ENCODE measurements around the gene GPRC5A. TPM values are rescaled to one million over a fixed set of nuclear protein-coding genes. Genes with fewer than 3 reads are reported as not detected.

Gene GPRC5A
- total and polyA plus RNA-seq, 8 donors, result 0.58 to 112 (median 23.9) TPM

DNA sequence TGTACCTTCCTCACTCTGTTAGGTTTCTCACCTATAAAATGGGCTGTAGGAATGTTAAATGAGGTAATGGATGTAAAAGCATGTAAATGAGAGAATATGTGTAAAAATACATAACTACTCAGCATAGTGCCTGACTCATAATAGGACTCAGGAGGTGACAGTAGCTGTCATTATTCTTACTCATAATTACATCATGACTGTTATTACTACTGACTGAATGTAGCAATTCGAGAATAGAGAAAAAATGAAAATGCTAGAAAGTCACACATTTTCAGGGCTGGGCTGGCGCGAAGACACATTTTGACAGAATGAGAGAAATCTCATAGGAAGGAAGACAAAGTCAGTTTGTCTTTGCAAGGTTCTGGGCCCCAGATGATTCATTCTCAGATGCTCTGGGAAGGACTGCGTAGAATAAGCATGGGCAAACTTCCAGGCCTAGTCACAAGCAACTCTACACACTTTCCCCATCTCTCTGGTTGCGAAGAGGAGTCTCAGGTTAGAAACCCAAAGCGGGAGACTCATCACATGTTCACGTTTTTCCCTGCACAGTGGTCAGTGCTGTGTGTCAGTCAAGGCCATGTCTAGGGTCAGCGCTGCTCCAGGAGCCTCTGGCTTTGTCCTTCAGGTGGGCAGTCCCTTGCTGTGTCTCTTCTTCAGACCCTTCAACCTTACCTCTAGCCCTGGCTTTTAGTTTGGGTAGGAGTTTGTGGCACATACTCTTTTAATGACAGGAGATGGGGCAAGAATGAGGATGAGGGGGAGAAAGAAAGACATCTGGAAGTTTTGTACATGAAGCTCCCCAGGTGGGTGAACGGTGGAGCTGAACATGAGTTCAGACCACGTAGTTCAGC, 8.4 kb downstream of the GPRC5A start:
- Histone ChIP-seq H3K4me3 (no peak overlapping the region), H3K36me3 (no peaks in the 10 kb centered on the region), H3K4me1 (peaks cover 0 to 76% (median 18%) of the 10 kb centered on the region in 4 donors), H3K27ac (peak overlapping the region in 4 of 5 donors; percentile 44 to 75 (median 60)), H3K9me3 (no peaks in the 10 kb centered on the region), H3K27me3 (no peaks in the 10 kb centered on the region)
- DNase-seq, result no peak
- no peak for TF ChIP-seq POLR2AphosphoS5 (IDR thresholded peaks at IDR 0.05)
- no peak for TF ChIP-seq EP300 (IDR thresholded peaks at IDR 0.05)
- no peak for TF ChIP-seq CTCF (IDR thresholded peaks at IDR 0.05)
- TF ChIP-seq POLR2A (IDR thresholded peaks at IDR 0.05), result no peak
- WGBS, 5 donors, result 65 to 82% (median 78%) methylated on average over 10 of the region's 10 CpGs
- intact Hi-C loops (cut with DNase I; ENCODE audit: low total_unique reads), result no loop called here

DNA sequence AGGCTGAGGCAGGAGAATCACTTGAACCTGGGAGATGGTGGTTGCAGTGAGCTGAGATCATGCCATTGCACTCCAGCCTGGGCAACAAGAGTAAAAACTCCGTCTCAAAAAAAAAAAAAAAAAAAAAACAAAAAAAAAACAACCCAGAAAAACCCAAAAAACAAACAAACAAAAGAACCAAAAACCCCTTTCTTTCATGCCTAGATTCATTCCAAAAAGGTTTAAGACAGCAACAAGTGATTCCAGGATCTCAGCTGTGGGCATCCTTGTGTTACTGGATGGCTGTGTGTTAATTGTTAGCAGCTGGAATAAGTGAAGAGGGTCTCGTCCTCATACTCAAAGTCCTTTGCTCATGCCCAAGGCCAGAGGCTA, 9.4 kb downstream of the GPRC5A start:
- 70 to 82% (median 77%) methylated on average over 1 to 2 of the region's 2 CpGs for WGBS, 5 donors
- Histone ChIP-seq H3K4me3 (no peak overlapping the region), H3K4me1 (peaks cover 0 to 76% (median 18%) of the 10 kb centered on the region in 4 donors), H3K27ac (peak overlapping the region in 4 of 5 donors; percentile 52 to 75 (median 62)), H3K9me3 (no peaks in the 10 kb centered on the region), H3K36me3 (no peaks in the 10 kb centered on the region), H3K27me3 (no peaks in the 10 kb centered on the region)
- intact Hi-C loops (cut with DNase I; ENCODE audit: low total_unique reads), result no loop called here
- TF ChIP-seq CTCF (IDR thresholded peaks at IDR 0.05) (no peak), POLR2A (IDR thresholded peaks at IDR 0.05) (no peak), EP300 (IDR thresholded peaks at IDR 0.05) (no peak), POLR2AphosphoS5 (IDR thresholded peaks at IDR 0.05) (no peak)
- no peak for DNase-seq

- Histone ChIP-seq H3K4me1 (peaks cover 0 to 72% (median 18%) of the 10 kb centered on the region in 4 donors), H3K9me3 (no peaks in the 10 kb centered on the region), H3K36me3 (no peaks in the 10 kb centered on the region), H3K27ac (peak overlapping the region in 4 of 5 donors; percentile 52 to 75 (median 62)), H3K27me3 (no peaks in the 10 kb centered on the region), H3K4me3 (no peak overlapping the region)
- intact Hi-C loops (cut with DNase I; ENCODE audit: low total_unique reads), result no loop called here
- TF ChIP-seq CTCF (IDR thresholded peaks at IDR 0.05), result no peak
- TF ChIP-seq POLR2AphosphoS5 (IDR thresholded peaks at IDR 0.05), result no peak
- no peak for TF ChIP-seq EP300 (IDR thresholded peaks at IDR 0.05)
- no peak for TF ChIP-seq POLR2A (IDR thresholded peaks at IDR 0.05)
- DNase-seq, result no peak
- 69 to 83% (median 78%) methylated on average over 10 of the region's 10 CpGs for WGBS, 5 donors
These were observed 9.9 kb downstream of the GPRC5A start for GRCh38 chr12:12901158-12901791.

DNA sequence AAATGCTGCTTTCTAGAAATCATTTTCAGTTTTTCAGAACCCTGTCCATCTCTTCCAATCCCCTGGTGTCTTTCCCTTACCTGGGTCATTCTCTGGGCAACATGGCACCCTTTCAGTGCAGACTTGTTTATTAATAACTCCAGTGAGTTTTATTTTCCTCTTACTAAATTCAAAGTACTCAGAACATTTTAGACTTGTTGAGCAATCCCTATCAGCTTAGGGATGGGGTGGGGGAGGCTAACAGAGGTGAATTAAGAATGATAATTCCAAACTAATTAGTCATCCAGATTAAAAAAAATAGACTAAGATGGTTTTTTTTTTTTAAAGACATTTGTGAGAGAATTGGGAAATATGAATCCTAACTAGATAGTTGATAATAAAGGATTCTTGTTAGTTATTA, 10.7 kb downstream of the GPRC5A start:
- H3K27ac ChIP-seq, result peak overlapping the region in 4 of 5 donors; percentile 23 to 75 (median 66)
- H3K36me3 ChIP-seq, result peaks cover 0 to 3% (median 0%) of the 10 kb centered on the region in 4 donors
- no peak overlapping the region for H3K4me3 ChIP-seq
- H3K4me1 ChIP-seq, result peaks cover 0 to 69% (median 18%) of the 10 kb centered on the region in 4 donors
- H3K9me3 ChIP-seq, result no peaks in the 10 kb centered on the region
- no peaks in the 10 kb centered on the region for H3K27me3 ChIP-seq
- TF ChIP-seq POLR2A (IDR thresholded peaks at IDR 0.05) (no peak), POLR2AphosphoS5 (IDR thresholded peaks at IDR 0.05) (no peak), EP300 (IDR thresholded peaks at IDR 0.05) (no peak), CTCF (IDR thresholded peaks at IDR 0.05) (no peak)
- intact Hi-C loops (cut with DNase I; ENCODE audit: low total_unique reads), result no loop called here
- DNase-seq, result no peak
